K562 (cell line): ENCODE results near the gene SCFD2. TPM values are rescaled to one million over a fixed set of nuclear protein-coding genes. Genes with fewer than 3 reads are reported as not detected.

Experiments
- CEBPZ ChIP-seq: fragments of 150-350 bp; IDR thresholded peaks from 2 replicates; pipeline ENCODE4 v1.6.1; 2014; ENCODE audit warnings: low read depth, mild to moderate bottlenecking, low read length, borderline replicate concordance
- NCOR1 ChIP-seq: fragments of 450-650 bp; IDR thresholded peaks from 2 replicates; pipeline ENCODE4 v1.6.1; 2016; ENCODE audit warnings: mild to moderate bottlenecking, moderate library complexity
- PRMT5 ChIP-seq: sonication (generic); formaldehyde crosslinking; IDR thresholded peaks from 2 replicates; pipeline ENCODE4 v1.5.0; 2020; ENCODE audit warnings: missing genetic modification reagents
- PTBP1 ChIP-seq: fragments of 200-400 bp; formaldehyde crosslinking; IDR thresholded peaks from 2 replicates; pipeline ENCODE4 v1.6.1; 2017; ENCODE audit warnings: low read depth, low read length
- RAD21 ChIP-seq, 2 experiments: fragments of 250-450 bp in 1 of 2; fragments of 450-650 bp in 1 of 2; sonication (Bioruptor Pico) in 1 of 2; formaldehyde crosslinking in 1 of 2; IDR thresholded peaks in 1 of 2; conservative IDR thresholded peaks in 1 of 2; 2 replicates each; pipeline versions ENCODE4 v1.4.0 to v1.8.0; 2020 to 2022; ENCODE audit warnings: mild to moderate bottlenecking in 2 of 2, moderate library complexity in 1 of 2
- RHOXF2B ChIP-seq: fragments of 250-450 bp; sonication (Bioruptor Pico); conservative IDR thresholded peaks from 2 replicates; pipeline ENCODE4 v1.5.1; 2021
- SP2 ChIP-seq: IDR thresholded peaks from 2 replicates; pipeline ENCODE4 v1.6.1; 2011; ENCODE audit warnings: mild to moderate bottlenecking, low read depth, low read length, moderate library complexity; ENCODE audit not compliant: poor library complexity, severe bottlenecking; ENCODE audit errors: extremely low read depth
- SRF ChIP-seq, 2 experiments: fragments of 250-450, 450-650 bp in 1 of 2; sonication (Bioruptor Pico) in 1 of 2; sonication (generic) in 1 of 2; formaldehyde crosslinking; IDR thresholded peaks; 2 replicates each; pipeline versions ENCODE4 v1.5.0 to v1.5.1; 2020 to 2022; ENCODE audit warnings: mild to moderate bottlenecking in 1 of 2, missing genetic modification reagents in 1 of 2
- polyA plus RNA-seq, 8 experiments: library from polyadenylated mRNA; depleted of rRNA in 4 of 8; stranded (reverse) in 5 of 8; unstranded in 3 of 8; fragments of >200 nt; fragmentation: Nextera tagmentation in 2 of 8; fragmentation: Illumina TruSeq in 1 of 8; extraction: Ambion mirVana in 2 of 8; extraction: Trizol in 1 of 8; gene quantifications; 2 replicates each; pipeline versions ENCODE4 v1.2.1 to v1.2.3, GENCODE V29; 2011 to 2014; ENCODE audit warnings: inconsistent platforms in 1 of 8, missing spikeins in 1 of 8
- total RNA-seq, 7 experiments: library from RNA; depleted of rRNA in 6 of 7; stranded (reverse); fragments of >200 nt in 6 of 7; fragmentation: Illumina TruSeq in 2 of 7; extraction: Trizol in 2 of 7; gene quantifications; 2 replicates each; pipeline versions ENCODE4 v1.2.1 to v1.2.3, GENCODE V29; 2011 to 2021; ENCODE audit warnings: low replicate concordance in 1 of 7
- TF ChIP-seq, protein P1 (sequence below), 2 experiments: fragments of 450-650 bp; IDR thresholded peaks; 2 replicates each; pipeline ENCODE4 v1.6.1; 2016; ENCODE audit warnings: mild to moderate bottlenecking in 2 of 2, borderline replicate concordance in 1 of 2, low read depth in 1 of 2, moderate library complexity in 1 of 2

Gene SCFD2
- total and polyA plus RNA-seq, 9 of the 15 experiments (the other 6 are each of a cell fraction or from before 2014, with no cell fraction given), result 5.7 to 30.3 (median 22.8) TPM

DNA sequence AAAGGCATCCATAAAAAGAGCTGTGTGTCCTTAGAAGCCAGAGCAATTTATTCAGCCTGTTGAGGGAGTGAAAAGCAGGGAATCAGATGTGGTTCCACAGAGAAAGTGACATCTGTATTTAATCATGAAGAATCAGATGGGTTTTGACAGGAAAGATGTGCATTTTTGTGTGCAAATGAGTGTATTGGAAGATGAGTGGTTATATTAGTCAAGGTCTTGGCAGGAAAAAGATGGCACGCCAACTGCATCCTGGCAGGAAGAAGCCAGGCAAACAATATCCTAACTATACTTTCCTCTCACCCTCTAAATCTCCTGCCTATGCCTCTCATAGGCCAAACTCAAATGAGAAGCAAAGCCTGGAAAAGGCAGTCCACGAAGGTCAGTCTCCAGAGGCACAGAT lies 59.1 kb downstream of the SCFD2 start (continued):
- no peak for TF ChIP-seq CEBPZ
- no peak for TF ChIP-seq PTBP1
- TF ChIP-seq PRMT5, result no peak
- no peak for TF ChIP-seq SP2
- no peak for TF ChIP-seq RAD21 (CRISPR knock-in tag; conservative IDR thresholded peaks at IDR 0.05 in 1 of 2, IDR thresholded peaks at IDR 0.05 in 1 of 2)
- no peak for TF ChIP-seq NCOR1
- TF ChIP-seq, protein P1, sequence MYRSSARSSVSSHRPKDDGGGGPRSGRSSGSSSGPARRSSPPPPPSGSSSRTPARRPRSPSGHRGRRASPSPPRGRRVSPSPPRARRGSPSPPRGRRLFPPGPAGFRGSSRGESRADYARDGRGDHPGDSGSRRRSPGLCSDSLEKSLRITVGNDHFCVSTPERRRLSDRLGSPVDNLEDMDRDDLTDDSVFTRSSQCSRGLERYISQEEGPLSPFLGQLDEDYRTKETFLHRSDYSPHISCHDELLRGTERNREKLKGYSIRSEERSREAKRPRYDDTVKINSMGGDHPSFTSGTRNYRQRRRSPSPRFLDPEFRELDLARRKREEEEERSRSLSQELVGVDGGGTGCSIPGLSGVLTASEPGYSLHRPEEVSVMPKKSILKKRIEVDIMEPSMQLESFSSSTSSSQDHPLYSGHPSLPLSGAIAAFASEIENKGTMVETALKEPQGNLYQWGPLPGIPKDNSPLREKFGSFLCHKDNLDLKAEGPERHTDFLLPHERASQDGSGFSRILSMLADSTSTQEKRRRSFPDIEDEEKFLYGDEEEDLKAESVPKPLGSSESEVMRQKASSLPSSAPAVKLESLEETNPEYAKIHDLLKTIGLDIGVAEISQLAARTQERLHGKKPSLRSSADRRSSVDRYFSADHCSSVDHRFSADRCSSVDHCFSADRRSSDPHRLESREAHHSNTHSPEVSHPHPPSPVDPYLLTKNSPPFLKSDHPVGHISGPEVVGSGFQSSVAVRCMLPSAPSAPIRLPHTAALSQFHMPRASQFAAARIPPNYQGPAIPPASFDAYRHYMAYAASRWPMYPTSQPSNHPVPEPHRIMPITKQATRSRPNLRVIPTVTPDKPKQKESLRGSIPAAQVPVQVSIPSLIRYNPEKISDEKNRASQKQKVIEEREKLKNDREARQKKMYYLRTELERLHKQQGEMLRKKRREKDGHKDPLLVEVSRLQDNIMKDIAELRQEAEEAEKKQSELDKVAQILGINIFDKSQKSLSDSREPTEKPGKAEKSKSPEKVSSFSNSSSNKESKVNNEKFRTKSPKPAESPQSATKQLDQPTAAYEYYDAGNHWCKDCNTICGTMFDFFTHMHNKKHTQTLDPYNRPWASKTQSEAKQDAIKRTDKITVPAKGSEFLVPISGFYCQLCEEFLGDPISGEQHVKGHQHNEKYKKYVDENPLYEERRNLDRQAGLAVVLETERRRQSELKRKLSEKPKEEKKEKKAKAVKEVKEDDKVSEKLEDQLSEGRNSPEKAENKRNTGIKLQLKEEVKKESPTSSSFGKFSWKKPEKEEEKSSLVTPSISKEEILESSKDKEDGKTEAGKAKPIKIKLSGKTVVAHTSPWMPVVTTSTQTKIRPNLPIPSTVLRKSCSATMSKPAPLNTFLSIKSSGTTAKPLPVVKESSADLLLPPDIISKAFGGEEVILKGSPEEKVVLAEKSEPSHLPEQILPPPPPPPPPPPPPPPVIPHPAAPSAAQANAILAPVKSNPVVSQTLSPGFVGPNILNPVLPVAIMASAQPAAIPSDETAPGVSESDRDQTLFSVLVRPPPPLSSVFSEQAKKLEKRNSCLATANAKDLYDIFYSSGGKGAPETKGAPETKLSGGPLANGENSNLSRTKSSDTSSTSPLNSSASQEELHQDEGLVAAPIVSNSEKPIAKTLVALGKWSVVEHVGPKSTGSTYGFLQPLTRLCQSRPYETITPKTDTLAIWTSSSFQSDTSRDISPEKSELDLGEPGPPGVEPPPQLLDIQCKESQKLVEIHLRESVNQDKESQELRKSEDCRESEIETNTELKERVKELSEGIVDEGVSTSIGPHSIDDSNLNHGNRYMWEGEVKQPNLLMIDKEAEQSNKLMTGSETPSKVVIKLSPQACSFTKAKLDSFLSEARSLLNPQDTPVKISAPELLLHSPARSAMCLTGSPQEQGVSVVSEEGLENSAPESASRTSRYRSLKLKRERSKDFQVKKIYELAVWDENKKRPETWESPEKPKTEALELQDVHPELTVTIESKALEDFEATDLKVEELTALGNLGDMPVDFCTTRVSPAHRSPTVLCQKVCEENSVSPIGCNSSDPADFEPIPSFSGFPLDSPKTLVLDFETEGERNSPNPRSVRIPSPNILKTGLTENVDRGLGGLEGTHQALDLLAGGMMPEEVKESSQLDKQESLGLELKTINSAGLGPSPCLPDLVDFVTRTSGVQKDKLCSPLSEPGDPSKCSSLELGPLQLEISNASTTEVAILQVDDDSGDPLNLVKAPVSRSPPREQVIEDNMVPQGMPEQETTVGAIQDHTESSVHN (IDR thresholded peaks at IDR 0.05; ENCODE audit: borderline replicate concordance in 1 of 2, low read depth in 1 of 2), result no peak
- no peak for TF ChIP-seq RHOXF2B (CRISPR knock-in tag)
- TF ChIP-seq SRF (CRISPR knock-in tag; IDR thresholded peaks at IDR 0.05), result no peak
